NCI-H510A treated with DMSO at 0.1 percent for 48 hours (cell line): ENCODE data around the gene SIMC1.

Source experiments
- DNase-seq: peaks from one replicate; lab custom pipeline; 2025; lab: John Stamatoyannopoulos, UW

Gene SIMC1

GRCh38 chr5:176317534-176318374, 79.5 kb downstream of the SIMC1 start:
- no peak for DNase-seq

- no peak for DNase-seq
Observed at GRCh38 chr5:176319827-176320554, 81.8 kb downstream of the SIMC1 start.

- no peak for DNase-seq
Observed at GRCh38 chr5:176320577-176320976, 82.4 kb downstream of the SIMC1 start.

- DNase-seq = no peak
Observed at GRCh38 chr5:176334031-176334770, 96.0 kb downstream of the SIMC1 start.

GRCh38 chr5:176337913-176338312, 99.7 kb downstream of the SIMC1 start:
- no peak for DNase-seq

- no peak for DNase-seq
Observed at GRCh38 chr5:176339304-176339703, 101.1 kb downstream of the SIMC1 start.

GRCh38 chr5:176341325-176342157, 103.3 kb downstream of the SIMC1 start:
- no peak for DNase-seq

- no peak for DNase-seq
Observed at GRCh38 chr5:176342158-176342483, 103.9 kb downstream of the SIMC1 start.

GRCh38 chr5:176342766-176343458, 104.7 kb downstream of the SIMC1 start:
- no peak for DNase-seq

- no peak for DNase-seq
Observed at GRCh38 chr5:176350416-176350815, 112.2 kb downstream of the SIMC1 start.

GRCh38 chr5:176352116-176352878, 114.1 kb downstream of the SIMC1 start:
- DNase-seq = no peak

GRCh38 chr5:176353533-176353932, 115.3 kb downstream of the SIMC1 start:
- no peak for DNase-seq

- peak; percentile 18 for DNase-seq
Observed at GRCh38 chr5:176355400-176356178, 117.4 kb downstream of the SIMC1 start.

GRCh38 chr5:176356179-176356566, 117.9 kb downstream of the SIMC1 start:
- no peak for DNase-seq

- no peak for DNase-seq
Observed at GRCh38 chr5:176359658-176360057, 121.4 kb downstream of the SIMC1 start.

- no peak for DNase-seq
Observed at GRCh38 chr5:176360894-176361436, 122.7 kb downstream of the SIMC1 start.

- DNase-seq = peak; percentile 58
Observed at GRCh38 chr5:176361437-176362232, 123.4 kb downstream of the SIMC1 start, which contains the start of gene KIAA1191. TSS of gene KIAA1191 (minus strand) at chr5:176361764. CDS start at chr5:176359508, 2,256 bp downstream.

GRCh38 chr5:176362233-176362490, 123.9 kb downstream of the SIMC1 start:
- no peak for DNase-seq
